ENCODE results near the gene ARTN. TPM values are rescaled to one million over a fixed set of nuclear protein-coding genes. Genes with fewer than 3 reads are reported as not detected.

ARTN gene
- total RNA-seq, 3 donors from 2014 or later (not counting 1 experiment from before 2014, with no cell fraction given) = 1.4 TPM; not detected in 2

DNA sequence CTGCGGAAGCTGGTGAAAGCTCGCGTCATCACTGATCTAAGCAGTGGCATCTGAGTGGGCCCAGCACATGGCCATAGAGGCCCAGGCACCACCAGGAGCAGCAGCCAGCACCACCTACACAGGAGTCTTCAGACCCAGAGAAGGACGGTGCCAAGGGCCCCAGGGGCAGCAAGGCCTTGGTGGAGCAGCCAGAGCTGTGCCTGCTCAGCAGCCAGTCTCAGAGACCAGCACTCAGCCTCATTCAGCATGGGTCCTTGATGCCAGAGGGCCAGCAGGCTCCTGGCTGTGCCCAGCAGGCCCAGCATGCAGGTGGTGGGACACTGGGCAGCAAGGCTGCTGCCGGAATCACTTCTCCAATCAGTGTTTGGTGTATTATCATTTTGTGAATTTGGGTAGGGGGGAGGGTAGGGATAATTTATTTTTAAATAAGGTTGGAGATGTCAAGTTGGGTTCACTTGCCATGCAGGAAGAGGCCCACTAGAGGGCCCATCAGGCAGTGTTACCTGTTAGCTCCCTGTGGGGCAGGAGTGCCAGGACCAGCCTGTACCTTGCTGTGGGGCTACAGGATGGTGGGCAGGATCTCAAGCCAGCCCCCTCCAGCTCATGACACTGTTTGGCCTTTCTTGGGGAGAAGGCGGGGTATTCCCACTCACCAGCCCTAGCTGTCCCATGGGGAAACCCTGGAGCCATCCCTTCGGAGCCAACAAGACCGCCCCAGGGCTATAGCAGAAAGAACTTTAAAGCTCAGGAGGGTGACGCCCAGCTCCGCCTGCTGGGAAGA lies 3.2 kb upstream of the ARTN start:
- Histone ChIP-seq H3K36me3 (ENCODE audit: control insufficient read depth, insufficient read depth, low read length) (no peaks in the 10 kb centered on the region), H3K9me3 (ENCODE audit: control insufficient read depth, insufficient read depth, low read length) (no peaks in the 10 kb centered on the region), H3K27me3 (ENCODE audit: control insufficient read depth, insufficient read depth, low read length) (peaks cover 26% of the 10 kb centered on the region), H3K4me1 (ENCODE audit: control insufficient read depth, insufficient read depth, low read length) (peaks cover 21% of the 10 kb centered on the region), H3K4me3 (ENCODE audit: low read length) (no peak overlapping the region), H3K27ac (ENCODE audit: low read length) (no peak overlapping the region)
- DNase-seq (peak in 1 of 2 donors; percentile 31), ATAC-seq (no peak)
- H3K9me3 Mint-ChIP-seq = no peaks in the 10 kb centered on the region
- no peak overlapping the region for H3K4me3 Mint-ChIP-seq
- H3K27me3 Mint-ChIP-seq (ENCODE audit: low read depth in 2 of 2) = peaks cover 19 to 21% of the 10 kb centered on the region in 2 donors
- 95% methylated on average over 10 of the region's 10 CpGs for whole genome bisulfite sequencing (ENCODE audit: insufficient coverage)
- intact Hi-C loops (cut with micrococcal nuclease) = no loop called here
- H3K27ac Mint-ChIP-seq = no peak overlapping the region
- TF ChIP-seq, protein P1, sequence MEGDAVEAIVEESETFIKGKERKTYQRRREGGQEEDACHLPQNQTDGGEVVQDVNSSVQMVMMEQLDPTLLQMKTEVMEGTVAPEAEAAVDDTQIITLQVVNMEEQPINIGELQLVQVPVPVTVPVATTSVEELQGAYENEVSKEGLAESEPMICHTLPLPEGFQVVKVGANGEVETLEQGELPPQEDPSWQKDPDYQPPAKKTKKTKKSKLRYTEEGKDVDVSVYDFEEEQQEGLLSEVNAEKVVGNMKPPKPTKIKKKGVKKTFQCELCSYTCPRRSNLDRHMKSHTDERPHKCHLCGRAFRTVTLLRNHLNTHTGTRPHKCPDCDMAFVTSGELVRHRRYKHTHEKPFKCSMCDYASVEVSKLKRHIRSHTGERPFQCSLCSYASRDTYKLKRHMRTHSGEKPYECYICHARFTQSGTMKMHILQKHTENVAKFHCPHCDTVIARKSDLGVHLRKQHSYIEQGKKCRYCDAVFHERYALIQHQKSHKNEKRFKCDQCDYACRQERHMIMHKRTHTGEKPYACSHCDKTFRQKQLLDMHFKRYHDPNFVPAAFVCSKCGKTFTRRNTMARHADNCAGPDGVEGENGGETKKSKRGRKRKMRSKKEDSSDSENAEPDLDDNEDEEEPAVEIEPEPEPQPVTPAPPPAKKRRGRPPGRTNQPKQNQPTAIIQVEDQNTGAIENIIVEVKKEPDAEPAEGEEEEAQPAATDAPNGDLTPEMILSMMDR (IDR thresholded peaks at IDR 0.05) = no peak
- H3K4me1 Mint-ChIP-seq = peaks cover 0 to 16% of the 10 kb centered on the region in 2 donors
- H3K36me3 Mint-ChIP-seq = no peaks in the 10 kb centered on the region

DNA sequence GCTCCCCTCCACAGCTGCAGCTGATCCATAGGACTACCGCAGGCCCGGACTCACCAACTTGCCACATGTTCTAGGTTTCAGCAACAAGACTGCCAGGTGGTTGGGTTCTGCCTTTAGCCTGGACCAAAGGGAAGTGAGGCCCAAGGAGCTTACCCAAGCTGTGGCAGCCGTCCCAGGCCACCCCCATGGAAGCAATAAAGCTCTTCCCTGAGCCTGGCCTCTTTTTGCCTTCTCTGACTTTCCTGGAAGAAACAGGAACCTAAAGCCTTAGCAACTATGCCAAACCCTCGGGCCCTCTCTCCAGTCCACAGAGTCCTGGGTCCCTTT lies 2.7 kb upstream of the ARTN start:
- DNase-seq (no peak), ATAC-seq (no peak)
- peaks cover 31% of the 10 kb centered on the region for H3K27me3 ChIP-seq (ENCODE audit: control insufficient read depth, insufficient read depth, low read length)
- no peaks in the 10 kb centered on the region for H3K9me3 ChIP-seq (ENCODE audit: control insufficient read depth, insufficient read depth, low read length)
- no peak overlapping the region for H3K4me3 Mint-ChIP-seq
- H3K4me3 ChIP-seq (ENCODE audit: low read length) = no peak overlapping the region
- no peaks in the 10 kb centered on the region for H3K9me3 Mint-ChIP-seq
- H3K36me3 Mint-ChIP-seq = no peaks in the 10 kb centered on the region
- TF ChIP-seq, protein P1 (IDR thresholded peaks at IDR 0.05) = no peak
- peaks cover 19 to 26% of the 10 kb centered on the region in 2 donors for H3K27me3 Mint-ChIP-seq (ENCODE audit: low read depth in 2 of 2)
- H3K27ac Mint-ChIP-seq = no peak overlapping the region
- intact Hi-C loops (cut with micrococcal nuclease) = no loop called here
- H3K36me3 ChIP-seq (ENCODE audit: control insufficient read depth, insufficient read depth, low read length) = no peaks in the 10 kb centered on the region
- H3K4me1 Mint-ChIP-seq = peaks cover 0 to 16% of the 10 kb centered on the region in 2 donors
- H3K27ac ChIP-seq (ENCODE audit: low read length) = no peak overlapping the region
- WGBS (ENCODE audit: insufficient coverage) = 87% methylated on average over 4 of the region's 4 CpGs
- peaks cover 25% of the 10 kb centered on the region for H3K4me1 ChIP-seq (ENCODE audit: control insufficient read depth, insufficient read depth, low read length)

DNA sequence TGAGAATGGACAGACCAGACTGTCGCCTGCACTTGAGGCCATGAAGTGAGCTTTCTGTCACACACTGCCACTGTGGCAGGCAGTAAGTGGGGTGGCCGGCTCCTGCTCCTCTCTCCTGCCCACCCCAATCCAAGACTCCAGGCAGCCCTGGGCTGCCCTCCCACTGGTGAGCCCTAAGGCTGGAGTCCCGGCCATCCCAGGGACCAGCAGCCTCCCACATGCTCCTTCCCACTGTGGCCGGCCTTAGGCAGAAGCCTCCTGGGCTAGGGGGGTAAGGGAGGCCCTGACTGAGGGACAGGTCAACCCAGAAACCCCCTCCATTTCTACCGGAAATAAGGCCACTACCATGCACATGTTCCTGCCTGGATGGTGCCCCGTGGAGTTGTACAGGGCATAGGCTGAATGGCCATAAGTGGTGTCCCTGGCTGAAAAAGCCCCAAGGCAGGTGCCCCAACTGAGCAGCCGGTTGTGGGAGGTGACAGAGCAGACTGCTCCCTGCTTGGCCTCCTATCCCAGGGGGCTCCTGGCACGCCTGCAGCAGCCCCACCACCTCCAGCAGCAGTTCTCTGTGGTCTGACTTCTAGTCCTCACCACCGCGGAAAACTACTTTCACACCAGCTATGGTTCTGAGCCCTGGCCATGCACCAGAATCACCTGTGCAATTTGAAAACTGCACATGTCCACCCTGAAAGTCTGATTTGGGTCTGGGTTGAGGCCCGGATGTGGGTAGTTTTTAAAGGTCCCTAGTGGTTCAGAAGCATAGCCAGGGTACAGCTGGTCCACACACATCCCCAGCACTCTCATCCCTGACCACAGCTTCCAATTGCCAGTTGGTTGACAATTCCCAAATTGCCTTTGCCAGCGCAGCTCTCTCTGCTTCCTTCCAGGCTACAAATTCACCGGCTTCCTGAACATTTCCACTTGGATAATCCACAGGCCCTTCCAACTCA lies 1.6 kb upstream of the ARTN start:
- H3K27ac Mint-ChIP-seq = no peak overlapping the region
- H3K4me1 ChIP-seq (ENCODE audit: control insufficient read depth, insufficient read depth, low read length) = peaks cover 30% of the 10 kb centered on the region
- H3K9me3 Mint-ChIP-seq = no peaks in the 10 kb centered on the region

More for the DNA sequence above, 1.6 kb upstream of the ARTN start:
- Histone ChIP-seq H3K4me3 (ENCODE audit: low read length) (no peak overlapping the region), H3K9me3 (ENCODE audit: control insufficient read depth, insufficient read depth, low read length) (no peaks in the 10 kb centered on the region), H3K27me3 (ENCODE audit: control insufficient read depth, insufficient read depth, low read length) (peaks cover 31% of the 10 kb centered on the region), H3K36me3 (ENCODE audit: control insufficient read depth, insufficient read depth, low read length) (no peaks in the 10 kb centered on the region), H3K27ac (ENCODE audit: low read length) (no peak overlapping the region)
- Mint-ChIP-seq H3K27me3 (ENCODE audit: low read depth in 2 of 2) (peaks cover 19 to 26% of the 10 kb centered on the region in 2 donors), H3K4me3 (no peak overlapping the region), H3K36me3 (no peaks in the 10 kb centered on the region), H3K4me1 (peaks cover 0 to 19% of the 10 kb centered on the region in 2 donors)
- intact Hi-C loops (cut with micrococcal nuclease) = no loop called here
- TF ChIP-seq, protein P1 (IDR thresholded peaks at IDR 0.05) = no peak
- DNase-seq (no peak), ATAC-seq (no peak)
- 87% methylated on average over 12 of the region's 13 CpGs for WGBS (ENCODE audit: insufficient coverage)

Data from natural killer cell (primary cell).